Neural cell (in vitro differentiated cells): Measurements from ENCODE around the gene RGS17. TPM values are rescaled to one million over a fixed set of nuclear protein-coding genes. Genes with fewer than 3 reads are reported as not detected.

Experiments
- H2AFZ ChIP-seq: fragments of 200-600, 300-800 bp; sonication (generic), shearing (Covaris generic); 2 replicates; pipeline ENCODE4 v1.6.0; 2014; ENCODE audit warnings: low read depth, mild to moderate bottlenecking, antibody characterized with exemption, low read length, moderate library complexity
- H3F3A ChIP-seq: fragments of 200-600 bp; shearing (Covaris generic); 2 replicates; pipeline ENCODE4 v1.6.1; 2016; ENCODE audit warnings: mild to moderate bottlenecking, moderate library complexity, mixed read lengths, antibody characterized with exemption, low read length; ENCODE audit not compliant: insufficient read depth, poor library complexity, severe bottlenecking
- H3K27ac ChIP-seq: fragments of 200-600, 300-800 bp; sonication (generic), shearing (Covaris generic); 2 replicates; pipeline ENCODE4 v1.5.1; 2014; ENCODE audit warnings: mild to moderate bottlenecking, low read length, moderate library complexity
- H3K27me3 ChIP-seq: fragments of 300-800, 200-600 bp; sonication (generic), shearing (Covaris generic); 2 replicates; pipeline ENCODE4 v1.6.0; 2014; ENCODE audit warnings: mild to moderate bottlenecking, low read depth, low read length, moderate library complexity; ENCODE audit not compliant: insufficient read depth
- H3K36me3 ChIP-seq: fragments of 300-800, 200-600 bp; sonication (generic), shearing (Covaris generic); 2 replicates; pipeline ENCODE4 v1.5.1; 2014; ENCODE audit warnings: mild to moderate bottlenecking, antibody characterized with exemption, low read length, moderate library complexity; ENCODE audit not compliant: insufficient read depth
- H3K4me2 ChIP-seq: fragments of 300-800, 200-600 bp; sonication (generic), shearing (Covaris generic); 2 replicates; pipeline ENCODE4 v1.6.0; 2014; ENCODE audit warnings: mild to moderate bottlenecking, low read length
- H3K4me3 ChIP-seq: fragments of 300-800, 200-600 bp; sonication (generic), shearing (Covaris generic); 2 replicates; pipeline ENCODE4 v1.5.1; 2014; ENCODE audit warnings: mild to moderate bottlenecking, low read length, moderate library complexity
- H3K79me2 ChIP-seq: fragments of 200-600 bp; shearing (Covaris generic); replicated peaks from 2 replicates; pipeline ENCODE4 v1.6.0; 2014; ENCODE audit warnings: mild to moderate bottlenecking, low read length, moderate library complexity; ENCODE audit not compliant: insufficient read depth
- H3K9ac ChIP-seq: fragments of 300-800, 200-600 bp; sonication (generic), shearing (Covaris generic); 2 replicates; pipeline ENCODE4 v1.6.1; 2016; ENCODE audit warnings: mild to moderate bottlenecking, low read length, mixed read lengths
- H3K9me2 ChIP-seq: fragments of 200-600 bp; shearing (Covaris generic); 2 replicates; pipeline ENCODE4 v1.6.1; 2016; ENCODE audit warnings: mild to moderate bottlenecking, low read length, mixed read lengths; ENCODE audit not compliant: insufficient read depth
- H3K9me3 ChIP-seq: fragments of 200-600, 300-800 bp; sonication (generic), shearing (Covaris generic); 2 replicates; pipeline ENCODE4 v1.6.1; 2016; ENCODE audit warnings: mild to moderate bottlenecking, mixed run types, low read length, moderate library complexity, mixed read lengths
- H4K20me1 ChIP-seq: fragments of 200-600 bp; shearing (Covaris generic); 2 replicates; pipeline ENCODE4 v1.6.1; 2016; ENCODE audit warnings: mild to moderate bottlenecking, mixed run types; ENCODE audit not compliant: insufficient read depth
- CTCF ChIP-seq: fragments of 450-650 bp; IDR thresholded peaks from 2 replicates; pipeline ENCODE4 v1.5.1; 2014; ENCODE audit warnings: antibody characterized with exemption, mild to moderate bottlenecking, moderate library complexity; ENCODE audit not compliant: poor library complexity, severe bottlenecking
- EP300 ChIP-seq: fragments of 450-650 bp; conservative IDR thresholded peaks from 2 replicates; pipeline ENCODE4 v1.6.1; 2014; ENCODE audit warnings: antibody characterized with exemption, mild to moderate bottlenecking, moderate library complexity; ENCODE audit not compliant: poor library complexity, severe bottlenecking
- EZH2 ChIP-seq: fragments of 200-600, 300-800 bp; shearing (Covaris generic), sonication (generic); IDR thresholded peaks from 2 replicates; pipeline ENCODE4 v1.6.1; 2014; ENCODE audit warnings: antibody characterized with exemption, low read length, borderline replicate concordance, mild to moderate bottlenecking; ENCODE audit not compliant: insufficient read depth, poor library complexity, severe bottlenecking
- MXI1 ChIP-seq: fragments of 450-650 bp; conservative IDR thresholded peaks from 2 replicates; pipeline ENCODE4 v1.6.1; 2014; ENCODE audit warnings: antibody characterized with exemption, mild to moderate bottlenecking; ENCODE audit not compliant: poor library complexity, severe bottlenecking
- POLR2AphosphoS5 ChIP-seq: IDR thresholded peaks from 2 replicates; pipeline ENCODE4 v1.6.1; 2012
- RAD21 ChIP-seq: fragments of 450-650 bp; conservative IDR thresholded peaks from 2 replicates; pipeline ENCODE4 v1.6.1; 2014; ENCODE audit warnings: antibody characterized with exemption, mild to moderate bottlenecking, moderate library complexity
- REST ChIP-seq: IDR thresholded peaks from 2 replicates; pipeline ENCODE4 v1.6.1; 2012; ENCODE audit warnings: borderline replicate concordance
- SMC3 ChIP-seq: fragments of 450-650 bp; conservative IDR thresholded peaks from 2 replicates; pipeline ENCODE4 v1.6.1; 2014; ENCODE audit warnings: antibody characterized with exemption, mild to moderate bottlenecking, moderate library complexity; ENCODE audit not compliant: poor library complexity
- TAF1 ChIP-seq: IDR thresholded peaks from 2 replicates; pipeline ENCODE4 v1.6.1; 2012; ENCODE audit warnings: low read depth
- polyA plus RNA-seq: library from polyadenylated mRNA; depleted of rRNA; stranded (reverse); fragments of >200 nt; gene quantifications from 2 replicates; pipeline ENCODE4 v1.2.3, GENCODE V29; 2014

RGS17 gene
- polyA plus RNA-seq, 1 donor from 2014 or later = 44.9 TPM

GRCh38 chr6:153150752-153151440, 19.8 kb upstream of the RGS17 start:
- H3K4me3 ChIP-seq = no peak overlapping the region

GRCh38 chr6:153150371-153150751, 19.3 kb upstream of the RGS17 start:
- TF ChIP-seq RAD21 (no peak), MXI1 (no peak), TAF1 (no peak), EZH2 (no peak), POLR2AphosphoS5 (no peak), CTCF (no peak), EP300 (no peak), SMC3 (no peak), REST (no peak)
- Histone ChIP-seq H3K27me3 (no peaks in the 10 kb centered on the region), H3F3A (no peaks in the 10 kb centered on the region), H3K9me2 (no peaks in the 10 kb centered on the region), H3K9me3 (no peaks in the 10 kb centered on the region), H2AFZ (no peak overlapping the region), H3K27ac (no peak overlapping the region), H3K79me2 (no peaks in the 10 kb centered on the region), H3K36me3 (no peaks in the 10 kb centered on the region), H3K4me2 (no peak overlapping the region), H4K20me1 (no peaks in the 10 kb centered on the region), H3K4me3 (no peak overlapping the region), H3K9ac (no peak overlapping the region)

More at GRCh38 chr6:153150752-153151440, 19.8 kb upstream of the RGS17 start:
- H3K27me3 ChIP-seq = no peaks in the 10 kb centered on the region
- no peaks in the 10 kb centered on the region for H3F3A ChIP-seq
- no peak for TF ChIP-seq SMC3
- no peak for TF ChIP-seq EZH2
- TF ChIP-seq MXI1 = no peak
- no peak for TF ChIP-seq EP300
- TF ChIP-seq REST = no peak
- TF ChIP-seq RAD21 = no peak
- no peak for TF ChIP-seq POLR2AphosphoS5
- no peaks in the 10 kb centered on the region for H3K9me2 ChIP-seq
- no peak overlapping the region for H3K9ac ChIP-seq
- H3K9me3 ChIP-seq = no peaks in the 10 kb centered on the region
- H4K20me1 ChIP-seq = no peaks in the 10 kb centered on the region
- H2AFZ ChIP-seq = no peak overlapping the region
- H3K79me2 ChIP-seq = no peaks in the 10 kb centered on the region
- no peaks in the 10 kb centered on the region for H3K36me3 ChIP-seq
- no peak overlapping the region for H3K27ac ChIP-seq
- no peak overlapping the region for H3K4me2 ChIP-seq
